NOMO-1 (cell line): ENCODE data around the gene IER3IP1.
"Not testable (repeated sequence)": the region's sequence is repeated elsewhere in the genome, so short reads cannot be mapped to it uniquely, and the experiment has no call there.

Source experiments
- DNase-seq, 2 experiments: peaks; one replicate each; lab custom pipeline; 2025; ENCODE audit not compliant: unreplicated experiment in 2 of 2; lab: John Stamatoyannopoulos, UW

Gene IER3IP1, protein sequence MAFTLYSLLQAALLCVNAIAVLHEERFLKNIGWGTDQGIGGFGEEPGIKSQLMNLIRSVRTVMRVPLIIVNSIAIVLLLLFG

DNA sequence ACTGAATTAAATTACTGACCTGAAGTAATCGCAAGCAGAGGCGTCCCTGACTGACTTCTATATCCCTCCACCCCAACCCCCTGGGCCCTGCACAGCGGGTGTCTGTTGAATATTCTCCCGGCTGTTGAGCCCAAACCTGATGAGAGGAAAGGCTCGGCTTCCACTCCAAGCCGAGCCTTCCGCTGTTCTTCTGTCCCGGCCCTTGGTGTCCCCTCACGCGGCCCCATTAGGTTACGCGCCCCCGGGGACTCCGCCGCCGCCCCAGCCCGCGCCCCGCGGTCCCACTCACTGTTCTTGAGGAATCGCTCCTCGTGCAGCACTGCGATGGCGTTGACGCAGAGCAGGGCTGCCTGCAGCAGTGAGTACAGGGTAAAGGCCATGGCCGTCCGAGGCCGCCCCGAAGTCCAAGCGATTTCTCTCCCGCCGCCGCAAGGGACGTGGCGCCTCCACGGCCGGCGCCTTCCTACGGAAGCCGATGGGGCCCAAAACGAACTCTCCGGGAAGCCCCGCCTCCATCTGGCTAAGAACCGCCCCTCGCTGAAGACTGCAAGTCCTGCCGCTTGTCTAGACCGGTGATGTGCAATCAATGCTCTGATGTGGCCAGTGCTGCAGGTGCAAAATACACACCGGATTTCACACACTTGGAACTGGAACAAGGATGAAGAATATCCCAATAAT lies at the start of gene IER3IP1:
TSS of gene IER3IP1 (minus strand) at position 467 of the 678 bp plus-strand sequence. CDS start at position 380, 87 bp downstream.
- peak; percentile 85 to 92 for DNase-seq

DNA sequence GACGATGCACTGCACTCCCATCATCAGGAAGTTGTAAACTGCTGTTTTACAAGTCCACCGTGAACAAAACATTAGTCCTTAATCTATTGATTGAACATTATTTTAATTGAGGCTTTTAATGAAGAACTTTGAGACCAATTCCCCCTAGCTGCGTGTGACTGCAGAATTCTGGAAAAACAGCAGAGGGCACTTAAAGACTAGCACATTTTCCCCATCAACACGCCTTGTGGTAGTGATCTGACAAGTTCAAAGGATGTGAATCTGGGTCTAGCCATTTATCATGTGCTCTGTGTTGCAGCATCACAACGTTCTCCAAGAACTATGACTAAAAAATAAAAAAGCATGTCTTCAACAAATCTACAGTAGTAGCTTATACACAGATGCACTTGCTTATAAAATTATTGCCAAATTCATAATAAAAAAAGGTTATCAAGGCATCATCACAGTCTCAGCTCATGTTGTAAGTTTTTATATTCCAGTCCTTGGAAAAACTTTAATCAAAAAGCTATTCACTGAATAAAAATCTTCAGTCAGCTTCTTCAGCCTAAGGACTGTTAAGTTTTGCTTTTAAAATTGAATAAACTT lies 39.5 kb upstream of the IER3IP1 start:
- peak; percentile 1 to 40 for DNase-seq

DNA sequence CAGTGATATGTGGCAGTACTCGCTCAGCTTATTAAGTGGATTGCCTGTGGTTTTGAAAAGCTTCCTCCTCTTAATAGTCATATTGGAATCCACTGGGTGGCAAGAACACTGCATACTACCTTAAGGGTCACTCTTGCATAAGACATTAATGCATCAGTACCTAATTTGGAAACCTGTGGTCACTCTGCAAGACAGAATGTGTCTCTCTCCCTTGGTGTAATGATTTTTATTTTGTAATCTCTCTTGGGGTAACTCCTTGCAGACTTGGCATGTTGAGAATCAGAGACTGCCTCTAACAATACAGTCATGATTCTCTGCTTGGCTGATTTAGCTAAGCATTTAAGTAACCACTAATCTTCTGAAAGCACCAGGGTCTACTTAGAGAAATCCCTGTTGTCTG lies 33.0 kb upstream of the IER3IP1 start:
- peak in 1 of 2 experiments; percentile 3 for DNase-seq

DNA sequence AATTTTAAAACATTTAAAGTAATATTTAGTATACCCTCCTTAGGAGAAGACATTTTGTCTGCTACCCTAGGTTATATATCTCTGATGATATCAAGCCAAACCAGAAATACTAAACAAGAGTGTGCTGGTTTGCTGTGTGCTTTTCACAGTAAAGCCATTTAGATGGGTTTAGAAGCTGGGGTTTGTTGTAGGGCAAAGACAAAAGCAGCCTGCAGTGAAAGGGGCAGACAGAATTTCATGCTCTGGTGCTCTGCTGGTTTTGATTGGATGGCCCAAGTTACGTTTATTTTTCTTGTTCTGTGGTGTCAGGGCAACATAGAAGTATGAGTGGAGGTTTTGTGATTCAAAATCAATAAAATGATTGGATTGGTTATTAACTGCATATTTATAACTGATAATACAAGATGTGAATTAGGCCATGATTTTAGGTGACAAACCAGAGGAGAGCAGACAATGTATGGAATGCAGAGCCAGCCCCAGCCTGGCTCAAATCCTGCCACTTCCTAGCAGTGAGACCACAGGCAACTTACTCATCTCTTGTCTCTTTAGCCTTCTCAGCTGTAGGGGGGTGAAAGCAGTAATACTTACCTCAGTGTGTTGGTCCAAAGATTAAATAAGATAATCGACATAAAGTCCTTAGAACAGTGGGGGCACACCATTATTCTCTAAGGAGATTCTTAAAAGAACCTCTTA lies 30.9 kb upstream of the IER3IP1 start:
- DNase-seq, result no peak

DNA sequence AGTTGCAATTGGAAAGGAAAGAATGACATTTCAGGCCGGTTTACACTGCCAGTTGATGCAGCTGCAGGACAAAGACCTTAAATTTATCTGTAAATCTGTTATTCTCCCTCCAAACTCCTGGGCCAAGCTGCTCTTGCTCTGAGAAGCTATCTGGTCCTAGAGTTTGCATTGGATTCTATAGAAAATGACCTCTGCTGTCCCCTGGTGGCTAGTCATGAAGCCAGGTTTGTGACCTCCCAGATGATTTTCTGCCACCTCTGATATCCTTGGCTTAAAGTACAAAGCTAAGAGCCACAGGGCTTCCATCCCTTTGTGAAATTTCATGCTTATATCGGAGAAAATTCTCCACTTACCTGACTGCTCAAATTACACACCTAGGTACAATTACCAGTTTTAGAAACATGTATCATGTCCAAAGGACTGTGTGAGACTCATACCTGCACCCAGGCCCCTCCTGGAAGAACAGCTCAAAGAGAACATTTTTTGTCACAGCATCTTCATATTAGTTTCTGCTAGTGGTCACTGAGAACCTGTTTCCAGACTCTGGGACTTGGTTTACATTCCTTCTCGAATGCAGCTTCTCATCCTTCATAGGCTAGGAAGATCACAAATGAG lies 28.9 kb upstream of the IER3IP1 start:
- DNase-seq, result peak in 1 of 2 experiments; percentile 34

DNA sequence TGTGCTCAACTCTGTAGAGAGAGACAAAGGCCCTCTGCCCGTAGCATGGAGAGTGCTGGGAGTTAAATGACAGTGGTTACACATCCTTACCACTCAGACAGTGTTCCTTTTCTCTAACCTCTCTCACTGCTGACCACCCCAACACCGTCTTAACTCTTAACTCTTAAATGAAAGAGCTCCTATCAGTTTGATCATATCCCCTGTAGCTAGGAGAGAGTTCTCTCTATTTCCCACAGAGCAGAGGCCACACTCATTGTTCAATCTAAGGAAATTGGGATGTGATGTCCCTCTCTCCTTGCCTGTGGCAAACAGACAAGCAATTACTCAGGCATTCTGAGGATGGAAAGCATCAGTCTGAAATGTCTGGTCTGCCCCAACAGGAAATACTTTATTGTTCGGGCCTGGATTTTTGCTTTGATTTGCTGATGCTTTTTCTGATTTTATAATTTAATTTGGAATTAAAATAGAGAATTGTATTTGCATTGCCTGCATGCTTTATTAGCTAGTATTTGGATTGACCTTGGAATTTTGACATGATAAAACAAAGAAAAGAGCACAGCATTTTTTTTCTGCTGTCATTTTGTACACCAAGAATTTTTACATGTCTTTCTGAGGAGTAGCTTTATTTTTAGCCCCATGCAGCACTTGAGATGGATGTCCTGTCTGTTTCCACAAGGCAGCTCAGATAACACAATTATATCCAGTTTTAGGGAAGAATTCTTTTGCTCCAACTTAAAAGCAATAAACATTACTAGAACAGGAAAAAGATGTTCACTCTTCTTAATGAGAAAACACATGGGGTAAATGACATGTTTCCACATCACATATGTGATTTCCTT lies 27.7 kb upstream of the IER3IP1 start:
- no peak for DNase-seq

DNA sequence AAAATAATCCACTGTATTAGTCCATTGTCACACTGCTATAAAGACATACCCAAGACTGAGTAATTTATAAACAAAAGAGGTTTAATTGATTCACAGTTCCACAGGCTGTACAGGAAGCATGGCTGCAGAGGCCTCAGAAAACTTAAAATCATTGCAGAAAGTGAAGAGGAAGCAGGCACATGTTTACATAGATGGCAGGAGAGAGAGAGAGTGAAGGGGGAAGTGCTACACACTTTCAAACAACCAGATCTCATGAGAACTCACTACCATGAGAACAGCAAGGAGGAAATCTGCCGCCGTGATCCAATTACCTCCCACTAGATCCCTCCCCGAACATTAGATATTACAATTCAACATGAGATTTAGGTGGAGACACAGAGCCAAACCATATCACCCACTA lies 19.8 kb upstream of the IER3IP1 start:
- DNase-seq, result peak; percentile 4 to 8

DNA sequence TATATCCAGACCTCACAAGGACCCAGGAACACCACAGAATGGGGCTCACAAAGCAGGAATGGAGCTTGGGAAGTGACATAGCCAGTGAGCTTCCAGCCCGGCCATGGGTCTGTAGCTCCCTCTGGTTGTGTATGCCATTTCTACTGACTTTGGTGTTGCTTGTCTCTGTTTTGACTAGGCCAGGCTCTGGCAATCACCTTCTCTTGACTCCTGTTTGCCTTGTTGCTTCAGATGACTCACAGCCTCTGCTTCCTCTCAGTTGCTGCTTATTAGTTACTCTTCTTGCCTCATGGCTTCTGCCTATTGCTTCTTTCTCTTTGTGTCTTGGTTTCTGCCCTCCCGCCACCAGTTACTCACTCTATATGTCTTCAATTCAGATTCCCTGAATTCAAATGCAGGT lies 15.8 kb upstream of the IER3IP1 start:
- no peak for DNase-seq

DNA sequence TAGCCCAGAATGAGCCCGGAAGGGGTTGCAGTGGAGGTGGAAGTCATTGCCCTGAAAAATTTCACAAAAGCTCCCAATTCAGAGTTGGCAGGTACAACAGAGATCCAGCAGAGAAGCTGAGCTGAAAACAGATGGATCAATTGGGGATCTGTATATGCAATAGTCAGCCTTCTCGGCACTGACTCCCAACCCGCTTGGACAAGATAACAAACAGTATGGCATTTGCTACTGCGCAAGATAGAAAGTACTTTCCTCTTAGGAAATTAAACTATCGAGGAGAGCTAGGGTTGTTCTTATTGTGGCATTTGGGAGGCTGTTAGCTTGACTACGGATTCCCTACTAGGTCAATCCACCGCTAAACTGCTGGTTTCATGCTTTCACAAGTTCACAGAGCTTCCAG lies 11.6 kb upstream of the IER3IP1 start:
- DNase-seq, result no peak

DNA sequence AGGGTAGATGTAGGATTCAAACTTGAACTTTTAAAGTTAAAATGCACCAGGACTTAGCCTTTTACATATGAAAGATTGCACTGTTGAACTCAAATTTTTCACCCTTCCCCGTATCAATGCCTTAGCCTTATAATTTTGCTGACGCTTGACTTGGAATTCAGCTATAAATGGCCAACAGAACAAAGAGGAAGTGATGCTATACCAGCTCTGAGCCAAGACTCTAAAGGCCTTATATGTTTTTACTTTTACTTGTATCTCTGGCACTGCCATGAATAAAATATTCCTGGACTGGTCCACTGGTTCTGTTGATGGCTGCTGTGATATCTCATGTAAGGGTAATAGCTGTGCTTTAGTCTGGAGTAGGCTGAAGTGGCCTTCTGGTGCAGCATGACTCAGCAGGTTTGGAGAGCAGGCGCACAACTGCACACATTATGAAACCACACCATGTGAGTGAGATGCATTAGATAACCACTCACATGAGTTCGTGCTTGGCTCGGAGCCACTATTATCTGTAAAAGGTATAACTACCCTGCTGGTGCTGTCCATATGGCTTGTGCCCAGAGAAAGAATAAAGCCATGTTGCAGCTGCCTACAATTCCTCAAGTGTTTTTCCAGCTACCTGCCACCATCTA lies 8.4 kb upstream of the IER3IP1 start:
- DNase-seq, result no peak

DNA sequence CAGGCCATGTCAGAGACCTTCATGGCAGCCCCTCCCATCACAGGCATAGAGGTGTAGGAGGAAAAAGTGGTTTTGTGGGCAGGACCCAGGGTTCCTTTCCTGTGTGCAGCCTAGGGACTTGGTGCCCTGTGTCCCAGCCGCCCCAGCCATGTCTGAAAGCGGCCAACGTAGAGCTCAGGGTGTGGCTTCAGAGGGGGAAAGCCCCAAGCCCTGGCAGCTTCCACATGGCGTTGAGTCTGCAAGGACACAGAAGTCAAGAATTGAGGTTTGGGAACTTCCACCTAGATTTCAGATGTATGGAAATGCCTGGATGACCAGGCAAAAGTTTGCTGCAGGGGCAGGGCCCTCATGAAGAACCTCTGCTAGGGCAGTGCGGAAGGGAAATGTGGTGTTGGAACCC lies 6.0 kb upstream of the IER3IP1 start:
- DNase-seq, result not testable (repeated sequence)

DNA sequence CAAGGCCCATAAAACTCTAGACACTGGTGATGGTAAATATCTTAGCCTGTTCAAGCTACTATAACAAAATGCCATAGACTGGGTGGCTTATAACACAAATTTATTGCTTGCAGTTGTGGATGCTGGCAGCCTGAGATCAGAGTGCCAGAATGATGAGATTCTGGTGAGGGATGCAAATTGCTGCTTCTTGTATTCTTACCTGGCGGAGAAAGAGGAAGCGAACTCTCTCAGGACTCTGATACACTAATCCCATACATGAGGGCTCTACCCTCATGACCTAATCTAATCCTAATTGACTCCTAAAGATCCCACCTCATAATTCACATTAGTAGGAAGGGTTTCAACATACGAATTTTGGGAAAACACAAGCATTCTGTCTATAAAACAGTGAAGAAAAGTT lies 4.6 kb upstream of the IER3IP1 start:
- DNase-seq, result no peak

DNA sequence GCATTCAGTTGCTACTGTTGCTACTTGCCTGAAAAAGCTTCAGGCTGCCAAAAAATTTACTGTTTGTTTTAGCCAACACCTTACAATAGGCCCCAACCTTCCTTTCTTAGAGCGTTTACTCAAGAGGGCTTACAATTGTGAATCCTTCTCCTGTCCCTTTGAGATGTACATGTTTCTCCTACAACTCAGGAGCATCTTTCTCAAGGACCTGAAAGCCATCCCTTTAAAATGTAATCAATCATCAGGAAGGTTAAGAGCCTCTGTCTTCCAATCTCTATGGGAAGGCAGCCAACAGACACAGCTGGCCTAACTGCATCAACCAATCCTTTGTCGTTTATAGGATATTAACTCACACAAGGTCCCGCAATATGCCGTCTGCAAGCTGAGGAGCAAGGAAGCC lies 3.4 kb upstream of the IER3IP1 start:
- no peak for DNase-seq

DNA sequence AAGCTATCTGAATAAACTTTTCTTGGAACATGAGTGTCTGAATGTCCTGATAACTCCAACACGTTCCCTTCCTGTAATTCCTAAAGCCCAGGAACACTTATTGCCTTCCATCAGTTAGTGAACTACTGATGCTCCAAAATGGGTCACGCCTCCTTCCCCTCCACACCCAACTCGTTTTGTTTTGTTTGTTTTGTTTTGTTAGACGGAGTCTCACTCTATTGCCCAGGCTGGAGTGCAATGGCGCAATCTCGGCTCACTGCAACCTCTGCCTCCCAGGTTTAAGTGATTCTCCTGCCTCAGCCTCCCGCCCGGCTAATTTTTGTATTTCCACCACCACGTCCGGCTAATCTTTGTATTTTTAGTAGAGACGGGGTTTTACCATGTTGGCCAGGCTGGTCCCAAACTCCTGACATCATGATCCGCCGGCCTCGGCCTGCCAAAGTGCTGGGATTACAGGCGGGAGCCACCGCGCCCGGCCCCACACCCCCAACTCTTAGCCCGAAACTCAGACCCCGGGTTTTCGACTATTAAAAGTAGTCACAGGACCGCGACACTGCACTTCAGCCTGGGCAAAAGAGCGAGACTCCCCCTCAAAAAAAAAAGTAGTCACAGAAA lies 774 bp downstream of the IER3IP1 start:
- no peak for DNase-seq

DNA sequence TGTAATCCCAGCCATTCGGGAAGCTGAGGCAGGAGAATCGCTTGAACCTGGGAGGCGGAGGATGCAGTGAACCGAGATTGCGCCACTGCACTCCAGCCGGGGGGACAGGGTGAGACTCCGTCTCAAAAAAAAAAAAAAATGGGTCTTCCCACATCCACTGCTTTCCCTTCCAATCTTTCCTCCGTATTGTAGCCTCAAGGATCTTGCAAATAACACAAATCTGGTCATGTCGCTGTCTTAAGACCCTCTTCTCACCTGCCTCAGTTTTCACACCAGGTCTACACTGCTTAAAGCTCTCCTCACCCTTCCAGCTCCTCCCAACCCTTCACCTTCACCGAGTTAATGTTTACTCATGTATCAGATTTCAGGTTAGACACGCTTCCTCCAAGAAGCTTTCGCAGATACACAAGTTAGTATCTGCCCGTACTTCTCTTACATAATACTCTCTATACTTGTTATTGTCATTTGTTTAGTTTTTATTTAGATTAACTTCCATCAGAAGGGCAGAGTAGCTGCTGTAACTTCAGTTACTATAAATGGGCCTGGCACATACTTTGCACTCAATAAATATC lies 1.5 kb downstream of the IER3IP1 start:
- DNase-seq, result no peak

DNA sequence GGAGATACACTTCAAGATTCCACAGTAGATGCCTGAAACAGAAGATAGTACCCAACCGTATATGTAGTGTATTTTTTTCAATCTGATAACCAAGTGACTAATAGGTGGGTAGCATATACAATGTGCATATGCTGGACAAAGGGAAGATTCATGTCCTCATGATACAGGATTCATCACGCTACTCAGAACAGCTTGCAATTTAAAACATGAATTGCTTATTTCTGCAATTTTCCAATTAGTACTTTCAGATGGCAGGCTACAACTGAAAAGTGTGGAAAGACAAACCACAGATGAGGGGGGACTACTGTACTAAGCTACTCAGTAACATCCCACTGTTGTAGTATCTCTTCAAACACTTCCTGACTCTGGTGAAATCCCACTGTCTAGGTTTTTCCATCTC lies 3.7 kb downstream of the IER3IP1 start:
- DNase-seq, result no peak

DNA sequence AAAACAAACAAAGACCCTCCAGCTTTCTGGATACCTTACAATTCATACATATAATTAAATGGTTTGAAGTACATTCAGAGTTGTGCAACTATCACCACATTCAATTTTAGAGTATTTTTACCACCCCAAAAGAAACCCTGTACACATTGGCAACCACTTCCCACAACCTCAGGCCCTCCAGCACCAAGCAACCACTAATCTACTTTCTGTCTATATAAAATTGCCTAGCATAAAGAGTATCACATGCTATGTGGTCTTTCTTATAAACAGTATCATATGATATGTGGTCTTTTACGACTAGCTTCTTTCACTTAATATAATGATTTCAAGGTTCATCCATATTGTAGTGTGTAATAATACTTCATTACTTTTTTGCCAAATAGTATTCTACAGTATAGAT lies 7.3 kb downstream of the IER3IP1 start:
- no peak for DNase-seq

DNA sequence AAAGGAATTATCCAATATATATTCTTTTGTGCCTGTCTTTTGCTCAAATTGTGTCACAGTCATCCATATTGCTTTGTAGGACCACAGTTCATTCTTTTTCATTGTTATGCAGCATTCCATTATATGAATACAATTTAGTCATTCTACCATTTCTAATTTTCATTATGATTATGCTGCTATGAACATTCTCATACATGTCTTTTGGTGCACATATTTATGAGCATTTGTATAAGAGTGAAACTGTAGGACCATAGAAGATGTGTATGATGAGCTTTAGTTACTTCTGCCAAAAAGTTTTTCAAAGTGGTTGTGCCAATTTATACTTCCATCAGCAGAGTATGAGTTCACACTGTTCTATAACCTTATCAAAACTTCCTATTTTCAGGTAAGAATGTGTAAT lies 7.7 kb downstream of the IER3IP1 start:
- DNase-seq, result no peak

DNA sequence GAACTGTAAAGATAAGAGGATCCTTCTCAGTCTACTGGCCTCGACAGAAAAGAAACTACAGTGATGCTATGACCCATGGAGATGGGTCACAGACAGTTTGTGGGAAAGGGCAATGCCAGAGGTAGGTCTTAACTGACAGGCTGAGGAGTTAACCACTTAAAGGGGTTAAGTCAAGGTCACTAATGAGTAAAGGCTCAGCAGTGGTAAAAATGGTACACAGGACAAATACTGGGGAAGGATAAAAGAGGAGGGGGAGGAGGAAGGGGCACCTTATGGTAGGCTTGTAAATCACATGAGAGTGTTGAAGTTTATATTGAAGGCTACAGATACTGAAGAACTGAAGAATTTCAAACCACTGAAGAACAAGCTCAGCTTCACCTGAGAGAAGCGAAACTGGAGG lies 9.9 kb downstream of the IER3IP1 start:
- no peak for DNase-seq
